IMR-90 (cell line): ENCODE results near the gene DBX1. TPM values are rescaled to one million over a fixed set of nuclear protein-coding genes. Genes with fewer than 3 reads are reported as not detected.

Experiments
- ATAC-seq: fragments of 200-7000 bp; cut with Tn5 transposase; 2 replicates; pipeline ENCODE4 v1.9.1; 2020; ENCODE audit warnings: low read depth, mild to moderate bottlenecking, moderate library complexity
- BruUV-seq: library from RNA; stranded (reverse); fragments of 400-500 nt; replicated peaks from 2 replicates; lab custom pipeline; 2021; lab: Mats Ljungman, UMichigan
- CTCF ChIA-PET: fragments of 300-600 bp; formaldehyde crosslinking; extraction: SDS; loops from one replicate; lab custom pipeline; 2021; ENCODE audit warnings: antibody characterized with exemption; lab: Yijun Ruan, JAX
- POLR2A ChIA-PET: fragments of 300-600 bp; sonication (Branson Sonifier 250); formaldehyde crosslinking; loops from one replicate; lab custom pipeline; 2022; ENCODE audit warnings: antibody characterized with exemption; ENCODE audit not compliant: unreplicated experiment; lab: Charles Lee
- DNase-seq: peaks from one replicate; pipeline ENCODE4 v3.0.0; 2013
- H2AFZ ChIP-seq: replicated peaks from 2 replicates; pipeline ENCODE3; 2013; ENCODE audit warnings: low read length, mild to moderate bottlenecking; ENCODE audit not compliant: poor library complexity
- H2AK5ac ChIP-seq: 2 replicates; pipeline ENCODE4 v1.6.1; 2013; ENCODE audit warnings: low read depth, low read length, inconsistent platforms
- H2AK9ac ChIP-seq: replicated peaks from 2 replicates; pipeline ENCODE3; 2013; ENCODE audit warnings: mild to moderate bottlenecking, low read depth, low read length, moderate library complexity; ENCODE audit not compliant: poor library complexity
- H2BK120ac ChIP-seq: 2 replicates; pipeline ENCODE4 v1.6.1; 2013; ENCODE audit warnings: low read depth, low read length, inconsistent platforms
- H2BK15ac ChIP-seq: 3 replicates; pipeline ENCODE4 v1.6.1; 2013; ENCODE audit warnings: low read depth, low read length, inconsistent platforms
- H2BK20ac ChIP-seq: 2 replicates; pipeline ENCODE4 v1.6.1; 2013; ENCODE audit warnings: low read depth, mild to moderate bottlenecking, inconsistent platforms, low read length, moderate library complexity
- H2BK5ac ChIP-seq: 2 replicates; pipeline ENCODE4 v1.6.1; 2013; ENCODE audit warnings: mild to moderate bottlenecking, low read depth, low read length, inconsistent platforms; ENCODE audit not compliant: poor library complexity, severe bottlenecking
- H3K14ac ChIP-seq: replicated peaks from 2 replicates; pipeline ENCODE4 v1.6.1; 2013; ENCODE audit warnings: low read depth, low read length, inconsistent platforms
- H3K18ac ChIP-seq: 2 replicates; pipeline ENCODE4 v1.6.1; 2013; ENCODE audit warnings: low read depth, low read length, control low read depth
- H3K23ac ChIP-seq: 2 replicates; pipeline ENCODE4 v1.6.1; 2013; ENCODE audit warnings: low read depth, low read length, inconsistent platforms
- H3K27ac ChIP-seq: 2 replicates; pipeline ENCODE4 v1.5.1; 2013; ENCODE audit warnings: mild to moderate bottlenecking, control low read depth, low read length; ENCODE audit not compliant: insufficient read depth
- H3K27me3 ChIP-seq: 2 replicates; pipeline ENCODE4 v1.6.1; 2013; ENCODE audit warnings: low read length; ENCODE audit not compliant: control insufficient read depth, insufficient read depth
- H3K36me3 ChIP-seq: 2 replicates; pipeline ENCODE4 v1.6.1; 2013; ENCODE audit warnings: low read length, mixed read lengths; ENCODE audit not compliant: control insufficient read depth, insufficient read depth
- H3K4ac ChIP-seq: 2 replicates; pipeline ENCODE4 v1.6.1; 2013; ENCODE audit warnings: low read depth, low read length, inconsistent platforms
- H3K4me1 ChIP-seq: 2 replicates; pipeline ENCODE4 v1.6.1; 2013; ENCODE audit warnings: low read length, mixed read lengths; ENCODE audit not compliant: control insufficient read depth, insufficient read depth
- H3K4me2 ChIP-seq: 2 replicates; pipeline ENCODE4 v1.6.1; 2013; ENCODE audit warnings: low read depth, mild to moderate bottlenecking, control low read depth, low read length, moderate library complexity
- H3K4me3 ChIP-seq: 2 replicates; pipeline ENCODE4 v1.5.1; 2013; ENCODE audit warnings: low read depth, mild to moderate bottlenecking, control low read depth, low read length, moderate library complexity; ENCODE audit not compliant: insufficient read depth
- H3K56ac ChIP-seq: 2 replicates; pipeline ENCODE4 v1.6.1; 2013; ENCODE audit warnings: low read length, inconsistent platforms; ENCODE audit not compliant: insufficient read depth; ENCODE audit errors: extremely low read depth
- H3K79me1 ChIP-seq, 2 experiments: 2 replicates each; pipeline ENCODE4 v1.6.1; 2013; ENCODE audit warnings: low read length in 2 of 2, inconsistent platforms in 1 of 2, low read depth in 1 of 2
- H3K9ac ChIP-seq: 2 replicates; pipeline ENCODE4 v1.6.1; 2013; ENCODE audit warnings: low read depth, low read length, control low read depth
- H3K9me1 ChIP-seq: 2 replicates; pipeline ENCODE4 v1.6.1; 2013; ENCODE audit warnings: low read length, inconsistent platforms; ENCODE audit not compliant: insufficient read depth
- H3K9me3 ChIP-seq: 2 replicates; pipeline ENCODE4 v1.6.1; 2013; ENCODE audit warnings: low read length; ENCODE audit not compliant: control insufficient read depth, insufficient read depth
- H4K20me1 ChIP-seq: 2 replicates; pipeline ENCODE4 v1.6.1; 2013; ENCODE audit warnings: low read length, inconsistent platforms; ENCODE audit not compliant: insufficient read depth
- H4K5ac ChIP-seq: 2 replicates; pipeline ENCODE4 v1.6.1; 2013; ENCODE audit warnings: mild to moderate bottlenecking, low read depth, low read length, control low read depth
- H4K8ac ChIP-seq, 2 experiments: 2 replicates each; pipeline ENCODE4 v1.6.1; 2013; ENCODE audit warnings: low read depth in 2 of 2, low read length in 2 of 2, control low read depth in 1 of 2, inconsistent platforms in 1 of 2
- H4K91ac ChIP-seq: 2 replicates; pipeline ENCODE4 v1.6.1; 2013; ENCODE audit warnings: low read depth, low read length, inconsistent platforms; ENCODE audit not compliant: insufficient read depth
- CEBPB ChIP-seq: IDR thresholded peaks from 2 replicates; pipeline ENCODE4 v1.6.1; 2012; ENCODE audit warnings: low read depth, low read length, improper control_type of control experiment
- ELK1 ChIP-seq: fragments of 150-350 bp; IDR thresholded peaks from 2 replicates; pipeline ENCODE4 v1.6.1; 2016; ENCODE audit warnings: low read depth, mild to moderate bottlenecking, low read length, moderate library complexity, borderline replicate concordance
- MAZ ChIP-seq: IDR thresholded peaks from 2 replicates; pipeline ENCODE4 v1.6.1; 2012; ENCODE audit warnings: low read depth, mild to moderate bottlenecking, low read length, improper control_type of control experiment, moderate library complexity, borderline replicate concordance
- MXI1 ChIP-seq: IDR thresholded peaks from 2 replicates; pipeline ENCODE4 v1.6.1; 2012; ENCODE audit warnings: low read depth, mild to moderate bottlenecking, low read length, moderate library complexity, borderline replicate concordance
- NFE2L2 ChIP-seq: fragments of 150-350 bp; IDR thresholded peaks from 2 replicates; pipeline ENCODE4 v1.6.1; 2016; ENCODE audit warnings: low read depth, mild to moderate bottlenecking, low read length
- RAD21 ChIP-seq: IDR thresholded peaks from 2 replicates; pipeline ENCODE4 v1.6.1; 2012; ENCODE audit warnings: low read length, improper control_type of control experiment
- SMC3 ChIP-seq: fragments of 150-350 bp; IDR thresholded peaks from 2 replicates; pipeline ENCODE4 v1.6.1; 2016; ENCODE audit warnings: low read depth, mild to moderate bottlenecking, antibody characterized with exemption, low read length, moderate library complexity
- WGBS, 2 experiments: methylation state at CpG; one replicate each; pipeline versions ENCODE4 v1.1.5 to v1.1.7; 2013; ENCODE audit warnings: missing lambda C conversion rate in 2 of 2; ENCODE audit not compliant: insufficient read length in 1 of 2; ENCODE audit errors: extremely low coverage in 2 of 2; 5-methylcytosine and 5-hydroxymethylcytosine counted together
- dilution Hi-C: fragments of 300-500 bp; cut with HindIII; formaldehyde crosslinking; loops from one replicate; pipeline ENCODE4 v1.14.3; 2018; ENCODE audit warnings: low sequenced_read_pairs; ENCODE audit not compliant: unreplicated experiment
- in situ Hi-C: fragments of 300-500 bp; cut with MboI; formaldehyde crosslinking; loops from 3 replicates; pipeline ENCODE4 v1.14.3; 2019; ENCODE audit warnings: low sequenced_read_pairs, inconsistent platforms, mixed read lengths
- intact Hi-C: fragments of 100-400 bp; cut with micrococcal nuclease; formaldehyde crosslinking; loops from 2 replicates; pipeline ENCODE4 v1.10.0; 2022
- polyA plus RNA-seq, 3 experiments: library from polyadenylated mRNA; depleted of rRNA; stranded (reverse); fragments of >200 nt; gene quantifications; 2 replicates each; pipeline ENCODE4 v1.2.3, GENCODE V29; 2012; ENCODE audit warnings: low replicate concordance in 1 of 3
- total RNA-seq: library from RNA; depleted of rRNA; stranded (reverse); fragments of >200 nt; gene quantifications from 2 replicates; pipeline ENCODE4 v1.2.3, GENCODE V29; 2012
- TF ChIP-seq, protein P1 (sequence below): fragments of 150-350 bp; IDR thresholded peaks from 2 replicates; pipeline ENCODE4 v1.6.1; 2017; ENCODE audit warnings: mild to moderate bottlenecking, antibody characterized with exemption, low read length, low read depth

The DBX1 gene
- total and polyA plus RNA-seq, 2 of the 4 experiments (the other 2 are of a cell fraction) = not detected

DNA sequence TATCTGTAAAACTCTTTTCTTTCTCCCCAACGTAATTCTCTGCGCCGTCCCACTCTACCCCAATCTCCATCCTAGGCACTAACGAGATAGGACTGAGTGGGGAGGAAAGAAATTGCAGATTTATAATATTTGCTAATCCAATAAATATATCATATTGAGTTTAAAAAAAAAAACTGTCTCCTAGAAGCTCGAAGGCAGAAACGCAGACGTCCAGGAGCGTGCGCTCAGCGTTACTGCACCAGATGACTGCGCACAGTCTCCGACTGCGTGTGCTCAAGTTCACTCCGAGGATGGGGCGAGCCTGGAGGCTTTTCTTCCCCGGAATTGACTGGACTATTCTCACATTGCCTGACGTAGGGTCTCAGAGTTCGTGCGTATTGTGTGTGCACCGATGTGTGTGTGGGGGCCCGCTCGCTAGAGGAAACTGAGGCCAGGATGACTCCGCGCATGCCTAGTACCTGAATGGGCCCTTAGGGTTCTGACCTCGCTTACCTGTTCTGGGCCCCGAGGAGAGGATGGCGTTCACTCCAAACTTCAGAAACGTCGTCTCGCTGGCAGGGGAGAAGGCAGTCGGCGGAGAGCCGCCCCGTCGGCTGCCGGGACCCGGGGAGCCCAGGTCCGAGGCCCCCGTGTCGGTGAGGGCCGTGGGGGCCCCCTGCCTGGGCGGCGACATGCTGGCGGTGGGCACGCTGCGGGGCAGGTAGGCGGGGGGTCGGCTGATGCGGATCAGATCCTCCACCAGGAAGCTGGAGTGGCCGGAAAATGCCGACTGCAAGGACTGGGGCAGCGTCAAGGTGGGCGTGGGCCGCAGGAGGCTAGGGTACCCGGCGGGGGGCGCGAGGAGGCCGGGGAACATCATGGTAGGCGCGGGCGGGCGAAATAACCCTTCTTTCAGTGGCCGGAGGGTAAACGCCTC, 551 bp downstream of the DBX1 start:
- Histone ChIP-seq H2AK5ac (no peak overlapping the region), H2BK20ac (no peak overlapping the region), H4K91ac (no peak overlapping the region), H3K18ac (no peak overlapping the region), H2AFZ (no peak overlapping the region), H2BK120ac (no peak overlapping the region), H4K5ac (no peak overlapping the region), H3K14ac (no peak overlapping the region), H3K4me3 (no peak overlapping the region), H3K56ac (no peak overlapping the region), H3K4me1 (no peaks in the 10 kb centered on the region), H2BK5ac (no peak overlapping the region), H3K23ac (no peak overlapping the region), H2AK9ac (no peak overlapping the region), H3K27me3 (peaks cover 94% of the 10 kb centered on the region), H3K4me2 (no peak overlapping the region), H3K79me1 (no peaks in the 10 kb centered on the region), H4K20me1 (no peaks in the 10 kb centered on the region; the same call in 1 of the 2 replicates), H3K9me3 (peaks cover 13% of the 10 kb centered on the region), H3K4ac (no peak overlapping the region), H4K8ac (no peak overlapping the region), H3K9ac (no peak overlapping the region), H3K27ac (no peak overlapping the region), H3K9me1 (no peaks in the 10 kb centered on the region), H3K36me3 (no peaks in the 10 kb centered on the region), H2BK15ac (no peak overlapping the region)
- DNase-seq (no peak), ATAC-seq (no peak)
- CTCF ChIA-PET = no interaction called here
- BruUV-seq = no TSS peak
- in situ Hi-C loops = no loop called here
- intact Hi-C loops = loop anchor here (10.0 kb wide), 1 partner anchor 435 kb away; the partner anchor contains the start of gene SLC6A5
- POLR2A ChIA-PET = no interaction called here
- dilution Hi-C loops = no loop called here
- TF ChIP-seq MAZ = no peak
- no peak for TF ChIP-seq CEBPB
- no peak for TF ChIP-seq RAD21
- TF ChIP-seq SMC3 = no peak
- TF ChIP-seq MXI1 = no peak
- TF ChIP-seq ELK1 = no peak
- no peak for TF ChIP-seq NFE2L2
- TF ChIP-seq, protein P1, sequence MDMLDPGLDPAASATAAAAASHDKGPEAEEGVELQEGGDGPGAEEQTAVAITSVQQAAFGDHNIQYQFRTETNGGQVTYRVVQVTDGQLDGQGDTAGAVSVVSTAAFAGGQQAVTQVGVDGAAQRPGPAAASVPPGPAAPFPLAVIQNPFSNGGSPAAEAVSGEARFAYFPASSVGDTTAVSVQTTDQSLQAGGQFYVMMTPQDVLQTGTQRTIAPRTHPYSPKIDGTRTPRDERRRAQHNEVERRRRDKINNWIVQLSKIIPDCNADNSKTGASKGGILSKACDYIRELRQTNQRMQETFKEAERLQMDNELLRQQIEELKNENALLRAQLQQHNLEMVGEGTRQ = no peak
- 9% methylated on average over 22 of the region's 65 CpGs; no CpG with 5 or more reads in 1 of the 2 experiments for WGBS, 2 experiments
